Immature natural killer cell (primary cell): ENCODE results near the gene ADARB2. TPM values are rescaled to one million over a fixed set of nuclear protein-coding genes. Genes with fewer than 3 reads are reported as not detected.

Experiments
- DNase-seq, 3 donors: peaks; one replicate each; pipeline ENCODE4 v3.0.0; 2022; ENCODE audit warnings: mixed read lengths in 1 of 3
- H3K27ac Mint-ChIP-seq, 6 donors: one replicate each; pipeline ENCODE4 v1.8.0; 2020; ENCODE audit warnings: mixed read lengths in 6 of 6, mild to moderate bottlenecking in 5 of 6, inconsistent platforms in 4 of 6, moderate library complexity in 3 of 6
- H3K27me3 Mint-ChIP-seq, 3 donors: one replicate each; pipeline ENCODE4 v1.8.0; 2020 to 2021; ENCODE audit warnings: low read depth in 3 of 3, mild to moderate bottlenecking in 3 of 3, mixed read lengths in 3 of 3, moderate library complexity in 3 of 3, inconsistent platforms in 1 of 3
- H3K36me3 Mint-ChIP-seq, 3 donors: one replicate each; pipeline ENCODE4 v1.8.0; 2020; ENCODE audit warnings: mixed read lengths in 3 of 3, inconsistent platforms in 2 of 3, mild to moderate bottlenecking in 2 of 3
- H3K4me1 Mint-ChIP-seq, 2 donors: one replicate each; pipeline ENCODE4 v1.8.0; 2020; ENCODE audit warnings: inconsistent platforms in 2 of 2, mild to moderate bottlenecking in 2 of 2, mixed read lengths in 2 of 2, moderate library complexity in 1 of 2
- H3K4me3 Mint-ChIP-seq, 5 donors: one replicate each; pipeline ENCODE4 v1.8.0; 2020; ENCODE audit warnings: mild to moderate bottlenecking in 5 of 5, mixed read lengths in 5 of 5, inconsistent platforms in 3 of 5, moderate library complexity in 3 of 5
- H3K9me3 Mint-ChIP-seq, 6 donors: one replicate each; pipeline ENCODE4 v1.8.0; 2020; ENCODE audit warnings: mild to moderate bottlenecking in 6 of 6, mixed read lengths in 6 of 6, inconsistent platforms in 4 of 6, moderate library complexity in 3 of 6
- polyA plus RNA-seq, 3 donors: library from polyadenylated mRNA; unstranded; fragments of 300-500 nt; fragmentation: Illumina TruSeq; gene quantifications; one replicate each; pipeline ENCODE4 v1.2.3, GENCODE V29; 2021

The ADARB2 gene
- polyA plus RNA-seq, 3 donors from 2014 or later: 0.12 TPM; not detected in 2

GRCh38 chr10:1180071-1180730 is 557.1 kb downstream of the ADARB2 start:
- DNase-seq: no peak
- no peak overlapping the region for H3K4me3 Mint-ChIP-seq
- no peak overlapping the region for H3K27ac Mint-ChIP-seq
- no peaks in the 10 kb centered on the region for H3K9me3 Mint-ChIP-seq
- peaks cover 3 to 8% (median 4%) of the 10 kb centered on the region in 3 donors for H3K27me3 Mint-ChIP-seq
- peaks cover 4 to 5% of the 10 kb centered on the region in 2 donors for H3K4me1 Mint-ChIP-seq
- H3K36me3 Mint-ChIP-seq: no peaks in the 10 kb centered on the region

DNA sequence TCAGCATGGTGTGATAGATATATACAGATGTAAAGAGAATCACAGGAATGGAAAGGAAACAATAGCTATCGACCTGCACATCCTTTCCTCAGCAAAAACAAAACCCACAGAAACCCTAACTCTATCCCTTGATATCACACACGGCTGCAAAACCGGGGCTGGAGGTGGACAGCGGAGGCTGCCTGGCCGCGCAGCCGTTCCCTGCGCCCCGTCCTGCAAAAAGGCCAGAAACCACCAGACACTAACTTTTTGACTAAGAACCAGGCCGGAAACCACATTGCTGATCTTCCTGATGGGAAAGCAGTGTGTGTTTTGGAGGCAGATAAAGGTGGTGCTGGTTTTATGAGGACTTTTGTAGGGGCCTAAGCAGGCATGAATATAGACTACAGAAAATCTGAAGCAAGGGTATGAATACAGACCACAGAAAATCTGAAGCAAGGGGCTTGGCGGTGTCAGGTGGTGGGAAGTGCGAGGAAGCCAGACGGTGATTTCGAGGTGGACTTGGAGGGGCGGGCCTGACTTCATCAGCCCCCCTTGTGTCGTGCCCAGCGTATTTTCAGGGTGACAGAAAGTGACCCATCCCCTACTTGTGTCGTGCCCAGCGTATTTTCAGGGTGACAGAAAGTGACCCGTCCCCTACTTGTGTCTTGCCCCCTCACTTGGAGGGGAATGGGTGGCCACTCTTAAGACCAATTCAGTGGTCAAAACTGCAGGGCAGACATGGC is 557.8 kb downstream of the ADARB2 start:
- peak overlapping the region in 1 of 6 donors; percentile 61 for H3K27ac Mint-ChIP-seq
- no peaks in the 10 kb centered on the region for H3K9me3 Mint-ChIP-seq
- H3K27me3 Mint-ChIP-seq: peaks cover 2 to 8% (median 4%) of the 10 kb centered on the region in 3 donors
- H3K36me3 Mint-ChIP-seq: no peaks in the 10 kb centered on the region
- DNase-seq: no peak
- peaks cover 6 to 8% of the 10 kb centered on the region in 2 donors for H3K4me1 Mint-ChIP-seq
- H3K4me3 Mint-ChIP-seq: no peak overlapping the region

- Mint-ChIP-seq H3K27me3 (peaks cover 2 to 6% (median 6%) of the 10 kb centered on the region in 3 donors), H3K9me3 (no peaks in the 10 kb centered on the region), H3K4me3 (no peak overlapping the region), H3K27ac (no peak overlapping the region), H3K4me1 (peaks cover 6 to 8% of the 10 kb centered on the region in 2 donors), H3K36me3 (no peaks in the 10 kb centered on the region)
- DNase-seq: no peak
Measured at GRCh38 chr10:1178506-1178905, 558.8 kb downstream of the ADARB2 start.

DNA sequence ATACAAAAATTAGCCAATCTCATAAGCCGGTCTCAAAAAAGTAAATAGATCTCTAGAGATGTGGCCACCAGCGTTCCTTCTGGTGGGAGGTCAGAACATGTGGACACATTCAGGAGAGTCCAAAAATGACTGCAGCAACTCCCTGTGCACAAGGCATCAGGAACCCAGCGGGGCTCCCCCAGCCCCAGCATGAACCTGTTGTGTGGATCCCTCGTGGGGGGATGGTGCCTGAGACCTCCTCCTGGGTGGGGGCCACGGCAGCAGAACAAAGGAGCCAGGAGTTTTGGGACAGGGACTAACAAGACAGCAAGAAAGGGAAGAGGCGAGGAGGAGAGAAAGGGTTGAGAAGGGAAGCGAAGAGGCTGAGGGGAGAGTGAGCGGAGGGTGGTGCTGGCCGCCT is 559.4 kb downstream of the ADARB2 start:
- Mint-ChIP-seq H3K4me3 (no peak overlapping the region), H3K27ac (no peak overlapping the region)
- DNase-seq: no peak

DNA sequence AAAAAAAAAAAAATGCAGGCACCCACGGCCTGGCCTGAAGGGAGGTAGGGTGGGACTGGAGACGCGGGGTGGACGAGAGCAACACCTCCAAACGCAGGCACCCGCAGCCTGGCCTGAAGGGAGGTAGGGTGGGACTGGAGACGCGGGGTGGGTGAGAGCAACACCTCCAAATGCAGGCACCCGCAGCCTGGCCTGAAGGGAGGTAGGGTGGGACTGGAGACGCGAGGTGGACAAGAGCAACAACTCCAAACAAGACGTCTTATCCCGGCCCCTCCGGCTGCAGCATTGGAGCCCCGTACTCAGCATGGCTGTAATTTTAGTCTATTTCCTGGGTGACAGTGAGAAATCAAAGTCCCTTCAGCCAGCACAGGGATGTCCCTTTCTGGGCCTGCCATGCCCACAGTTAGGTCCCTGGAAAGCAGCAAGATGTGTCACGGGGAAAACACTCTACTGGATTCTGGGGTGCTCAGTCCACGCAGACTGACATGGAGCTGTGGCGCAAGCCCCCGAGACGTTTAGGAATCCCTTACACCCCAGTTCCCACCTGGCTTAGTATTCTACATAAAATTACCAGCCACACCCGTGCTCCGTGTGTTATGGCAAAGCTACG is 561.3 kb downstream of the ADARB2 start:
- H3K9me3 Mint-ChIP-seq: no peaks in the 10 kb centered on the region
- peaks cover 5 to 6% (median 6%) of the 10 kb centered on the region in 3 donors for H3K27me3 Mint-ChIP-seq
- no peak overlapping the region for H3K4me3 Mint-ChIP-seq
- peaks cover 6 to 8% of the 10 kb centered on the region in 2 donors for H3K4me1 Mint-ChIP-seq
- no peak for DNase-seq
- peak overlapping the region in 2 of 6 donors; percentile 36 to 60 for H3K27ac Mint-ChIP-seq
- no peaks in the 10 kb centered on the region for H3K36me3 Mint-ChIP-seq

More for the DNA sequence above, 559.4 kb downstream of the ADARB2 start:
- H3K27me3 Mint-ChIP-seq: peaks cover 5 to 8% (median 5%) of the 10 kb centered on the region in 3 donors
- no peaks in the 10 kb centered on the region for H3K9me3 Mint-ChIP-seq
- peaks cover 6 to 8% of the 10 kb centered on the region in 2 donors for H3K4me1 Mint-ChIP-seq
- no peaks in the 10 kb centered on the region for H3K36me3 Mint-ChIP-seq

- Mint-ChIP-seq H3K27ac (peak overlapping the region in 1 of 6 donors; percentile 64), H3K36me3 (no peaks in the 10 kb centered on the region), H3K4me1 (peaks cover 6 to 8% of the 10 kb centered on the region in 2 donors), H3K9me3 (no peaks in the 10 kb centered on the region), H3K4me3 (no peak overlapping the region), H3K27me3 (peaks cover 0 to 8% (median 6%) of the 10 kb centered on the region in 3 donors)
- no peak for DNase-seq
Measured at GRCh38 chr10:1174022-1174421, 563.3 kb downstream of the ADARB2 start.

GRCh38 chr10:1173091-1173490 is 564.2 kb downstream of the ADARB2 start:
- H3K9me3 Mint-ChIP-seq: no peaks in the 10 kb centered on the region
- H3K4me1 Mint-ChIP-seq: peaks cover 6 to 8% of the 10 kb centered on the region in 2 donors
- peaks cover 0 to 8% (median 6%) of the 10 kb centered on the region in 3 donors for H3K27me3 Mint-ChIP-seq
- H3K4me3 Mint-ChIP-seq: no peak overlapping the region
- no peaks in the 10 kb centered on the region for H3K36me3 Mint-ChIP-seq
- H3K27ac Mint-ChIP-seq: no peak overlapping the region
- no peak for DNase-seq

GRCh38 chr10:1172256-1172984 is 564.9 kb downstream of the ADARB2 start:
- no peak for DNase-seq
- no peaks in the 10 kb centered on the region for H3K9me3 Mint-ChIP-seq
- H3K27ac Mint-ChIP-seq: no peak overlapping the region
- peaks cover under 1 to 8% (median 6%) of the 10 kb centered on the region in 3 donors for H3K27me3 Mint-ChIP-seq
- H3K4me3 Mint-ChIP-seq: no peak overlapping the region
- peaks cover 6 to 8% of the 10 kb centered on the region in 2 donors for H3K4me1 Mint-ChIP-seq
- no peaks in the 10 kb centered on the region for H3K36me3 Mint-ChIP-seq

- Mint-ChIP-seq H3K27ac (no peak overlapping the region), H3K9me3 (no peaks in the 10 kb centered on the region), H3K36me3 (no peaks in the 10 kb centered on the region), H3K4me1 (peaks cover 6 to 8% of the 10 kb centered on the region in 2 donors), H3K4me3 (no peak overlapping the region), H3K27me3 (peaks cover 2 to 8% (median 6%) of the 10 kb centered on the region in 3 donors)
- DNase-seq: no peak
Measured at GRCh38 chr10:1171586-1171985, 565.7 kb downstream of the ADARB2 start.

GRCh38 chr10:1171182-1171581 is 566.1 kb downstream of the ADARB2 start:
- Mint-ChIP-seq H3K27ac (no peak overlapping the region), H3K27me3 (peaks cover 2 to 8% (median 6%) of the 10 kb centered on the region in 3 donors), H3K4me1 (peaks cover 6 to 8% of the 10 kb centered on the region in 2 donors), H3K9me3 (no peaks in the 10 kb centered on the region), H3K4me3 (no peak overlapping the region), H3K36me3 (no peaks in the 10 kb centered on the region)
- DNase-seq: no peak

DNA sequence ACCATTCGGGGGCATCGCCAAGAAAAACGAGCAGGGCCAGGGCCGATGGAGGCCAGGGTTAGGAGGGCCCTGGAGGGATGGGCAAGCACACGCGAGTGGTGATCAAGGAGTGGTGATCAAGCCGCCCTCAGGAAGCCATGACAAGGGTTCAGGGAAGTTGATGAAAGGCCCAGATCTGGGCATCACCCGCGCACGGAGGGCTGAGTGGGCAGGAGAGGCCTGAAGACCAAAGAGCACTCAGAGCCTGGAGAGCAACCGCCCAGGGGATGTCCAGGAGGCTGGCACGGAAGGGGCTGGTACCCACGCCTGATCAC is 566.5 kb downstream of the ADARB2 start:
- peaks cover 6 to 8% of the 10 kb centered on the region in 2 donors for H3K4me1 Mint-ChIP-seq
- H3K9me3 Mint-ChIP-seq: no peaks in the 10 kb centered on the region
- H3K27ac Mint-ChIP-seq: no peak overlapping the region
- H3K27me3 Mint-ChIP-seq: peaks cover 2 to 7% (median 6%) of the 10 kb centered on the region in 3 donors
- no peaks in the 10 kb centered on the region for H3K36me3 Mint-ChIP-seq
- no peak overlapping the region for H3K4me3 Mint-ChIP-seq
- DNase-seq: no peak

DNA sequence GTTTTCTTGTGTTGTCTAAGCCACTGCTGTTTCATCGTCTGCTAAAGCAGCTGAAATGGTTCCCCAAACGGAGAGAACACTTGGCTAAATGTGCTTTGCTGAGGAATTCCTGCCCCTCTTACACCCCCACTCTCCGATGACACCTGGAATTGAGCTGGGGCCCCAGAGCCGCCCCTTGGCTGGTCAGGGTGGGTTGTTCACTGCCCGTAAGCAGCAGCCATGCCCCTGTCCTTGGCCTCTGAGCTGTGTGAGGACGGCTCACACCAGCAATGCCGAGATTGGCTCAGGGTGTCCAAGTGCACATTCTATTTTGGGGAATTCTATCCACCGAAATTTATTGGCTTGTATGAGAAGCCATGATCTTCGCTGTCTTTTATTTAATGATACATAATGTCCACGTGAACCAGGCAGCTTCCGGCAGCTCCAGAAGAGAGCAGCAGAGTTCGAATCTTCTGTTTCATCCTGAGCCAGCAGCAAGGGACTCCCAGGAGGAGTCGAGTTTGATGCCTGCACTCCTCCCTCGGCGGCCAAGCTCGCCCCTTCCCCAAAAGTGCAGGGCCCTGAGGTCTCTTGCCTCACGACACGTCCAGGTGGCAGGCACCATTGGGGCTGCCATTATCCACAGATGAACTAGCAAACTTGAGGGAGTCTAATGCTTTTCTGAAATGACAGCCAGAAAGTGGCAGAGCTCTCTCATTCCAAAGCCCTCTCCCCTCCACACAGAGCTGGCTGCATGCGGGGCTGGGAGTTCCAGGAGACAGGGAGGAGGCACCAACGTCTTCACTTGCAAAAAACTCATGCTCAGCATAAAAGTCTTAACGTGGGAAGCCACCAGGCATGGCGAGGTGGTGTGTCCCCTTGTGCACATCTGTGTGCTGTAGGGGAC is 567.1 kb downstream of the ADARB2 start:
- Mint-ChIP-seq H3K9me3 (no peaks in the 10 kb centered on the region), H3K4me1 (peaks cover 3% of the 10 kb centered on the region in 2 donors), H3K27ac (no peak overlapping the region), H3K27me3 (peaks cover 5 to 8% (median 6%) of the 10 kb centered on the region in 3 donors), H3K36me3 (no peaks in the 10 kb centered on the region), H3K4me3 (no peak overlapping the region)
- DNase-seq: no peak
